ENCODE data around the gene KATNAL1. TPM values are rescaled to one million over a fixed set of nuclear protein-coding genes. Genes with fewer than 3 reads are reported as not detected.

The KATNAL1 gene
- total RNA-seq, 1 donor from 2014 or later = 42.0 TPM

DNA sequence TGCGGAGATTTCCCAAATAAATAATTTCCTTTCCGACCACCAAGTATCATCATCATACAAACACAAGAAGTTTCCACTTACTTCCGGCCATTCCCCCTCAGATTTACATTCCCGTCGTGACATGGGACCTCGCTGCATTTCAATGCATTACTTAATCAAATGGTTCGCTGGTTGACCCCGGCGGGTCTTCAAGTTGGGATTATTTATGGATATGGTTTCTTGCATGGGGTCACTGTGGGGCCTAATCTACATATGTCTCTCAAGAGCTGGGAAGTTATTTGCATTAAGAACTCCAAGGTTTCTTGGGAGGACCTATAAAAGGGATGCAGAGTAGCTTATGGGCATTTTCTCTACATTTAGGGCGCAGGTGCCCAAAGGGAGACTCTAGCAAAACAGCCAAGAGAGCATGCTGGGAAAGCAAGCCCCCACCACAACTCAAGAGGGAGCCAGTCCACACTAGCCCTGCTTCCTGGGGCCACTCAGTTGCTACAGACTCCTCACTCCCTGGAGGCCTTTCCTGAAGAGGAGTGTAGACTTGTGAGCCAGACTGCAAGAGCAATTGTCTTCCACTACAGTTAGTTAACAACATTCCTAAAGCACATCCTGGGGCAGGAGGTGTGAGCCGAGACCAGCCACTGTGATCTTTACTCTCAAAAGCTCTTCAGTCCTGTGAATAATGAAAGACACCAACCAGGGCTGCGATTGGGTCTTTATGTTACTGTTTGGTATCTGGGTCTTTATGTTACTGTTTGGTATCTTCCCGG, 125.3 kb downstream of the KATNAL1 start:
- H3K79me2 ChIP-seq (ENCODE audit: insufficient read depth, low read length) = no peaks in the 10 kb centered on the region
- H3K27ac ChIP-seq (ENCODE audit: low read depth, low read length) = no peak overlapping the region
- H3K27me3 ChIP-seq (ENCODE audit: insufficient read depth, low read length) = no peaks in the 10 kb centered on the region
- FAIRE-seq (no peak), DNase-seq (ENCODE audit: low read depth) (no peak)
- no peak overlapping the region for H3K4me2 ChIP-seq (ENCODE audit: low read length)
- Mint-ChIP-seq H3K9me3 (ENCODE audit: unreplicated experiment) (peaks cover 3% of the 10 kb centered on the region), H3K36me3 (ENCODE audit: low read depth, unreplicated experiment) (no peaks in the 10 kb centered on the region), H3K27ac (ENCODE audit: unreplicated experiment) (no peak overlapping the region), H3K4me1 (ENCODE audit: low read depth, unreplicated experiment) (no peaks in the 10 kb centered on the region), H3K27me3 (ENCODE audit: low read depth, unreplicated experiment) (peaks cover 12% of the 10 kb centered on the region), H3K4me3 (ENCODE audit: unreplicated experiment) (no peak overlapping the region)
- TF ChIP-seq, protein P1, sequence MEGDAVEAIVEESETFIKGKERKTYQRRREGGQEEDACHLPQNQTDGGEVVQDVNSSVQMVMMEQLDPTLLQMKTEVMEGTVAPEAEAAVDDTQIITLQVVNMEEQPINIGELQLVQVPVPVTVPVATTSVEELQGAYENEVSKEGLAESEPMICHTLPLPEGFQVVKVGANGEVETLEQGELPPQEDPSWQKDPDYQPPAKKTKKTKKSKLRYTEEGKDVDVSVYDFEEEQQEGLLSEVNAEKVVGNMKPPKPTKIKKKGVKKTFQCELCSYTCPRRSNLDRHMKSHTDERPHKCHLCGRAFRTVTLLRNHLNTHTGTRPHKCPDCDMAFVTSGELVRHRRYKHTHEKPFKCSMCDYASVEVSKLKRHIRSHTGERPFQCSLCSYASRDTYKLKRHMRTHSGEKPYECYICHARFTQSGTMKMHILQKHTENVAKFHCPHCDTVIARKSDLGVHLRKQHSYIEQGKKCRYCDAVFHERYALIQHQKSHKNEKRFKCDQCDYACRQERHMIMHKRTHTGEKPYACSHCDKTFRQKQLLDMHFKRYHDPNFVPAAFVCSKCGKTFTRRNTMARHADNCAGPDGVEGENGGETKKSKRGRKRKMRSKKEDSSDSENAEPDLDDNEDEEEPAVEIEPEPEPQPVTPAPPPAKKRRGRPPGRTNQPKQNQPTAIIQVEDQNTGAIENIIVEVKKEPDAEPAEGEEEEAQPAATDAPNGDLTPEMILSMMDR (IDR thresholded peaks at IDR 0.05; ENCODE audit: insufficient read depth, low read depth, low read length) = no peak
- TF ChIP-seq EZH2 (IDR thresholded peaks at IDR 0.05; ENCODE audit: insufficient read depth, low read length) = no peak
- H3K36me3 ChIP-seq (ENCODE audit: insufficient read depth, low read length) = no peaks in the 10 kb centered on the region
- H4K20me1 ChIP-seq (ENCODE audit: insufficient read depth, low read length) = no peaks in the 10 kb centered on the region
- no peaks in the 10 kb centered on the region for H3K9me3 ChIP-seq (ENCODE audit: insufficient read depth, low read depth, low read length)
- no peak overlapping the region for H3K9ac ChIP-seq (ENCODE audit: low read length)
- H2AFZ ChIP-seq (ENCODE audit: low read depth, low read length) = no peak overlapping the region
- no peak overlapping the region for H3K4me3 ChIP-seq (ENCODE audit: insufficient read depth, low read depth, low read length)
- no peaks in the 10 kb centered on the region for H3K4me1 ChIP-seq (ENCODE audit: insufficient read depth, low read length)

DNA sequence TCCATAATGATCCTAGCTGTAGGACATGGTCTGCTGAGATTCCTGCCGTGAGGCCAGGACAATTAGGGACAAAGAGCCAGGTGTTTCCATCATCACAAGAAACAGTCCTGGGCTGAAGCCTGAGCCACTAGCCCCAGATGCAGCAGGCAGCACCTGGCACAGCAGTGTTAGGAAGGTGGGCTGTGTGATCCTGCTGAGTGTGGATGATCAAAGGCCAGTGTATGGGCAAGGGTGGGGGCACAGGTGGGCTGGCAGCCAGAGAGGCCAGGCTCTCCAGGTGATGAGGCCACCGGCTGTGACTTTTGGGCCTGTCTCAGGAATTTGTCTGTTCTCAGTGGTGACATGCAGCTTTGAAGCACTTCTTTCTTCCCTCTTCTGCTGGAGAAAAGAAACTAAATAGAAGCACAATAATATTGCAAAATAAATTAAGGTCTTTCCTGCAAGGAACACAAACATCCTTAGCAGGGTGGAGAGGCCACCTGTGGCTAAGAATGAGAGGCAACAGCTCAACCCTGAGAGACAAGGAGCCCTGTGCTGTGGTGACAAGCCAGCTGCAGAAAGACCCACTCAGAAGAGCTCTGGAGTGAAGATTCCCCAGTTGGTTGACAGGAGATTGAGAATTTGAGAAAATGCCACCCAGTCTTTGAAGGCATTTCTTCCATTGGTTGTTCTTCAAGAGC, 127.6 kb downstream of the KATNAL1 start:
- H3K4me1 Mint-ChIP-seq (ENCODE audit: low read depth, unreplicated experiment) = no peaks in the 10 kb centered on the region
- DNase-seq (ENCODE audit: low read depth) = no peak
- H3K79me2 ChIP-seq (ENCODE audit: insufficient read depth, low read length) = no peaks in the 10 kb centered on the region
- no peaks in the 10 kb centered on the region for H4K20me1 ChIP-seq (ENCODE audit: insufficient read depth, low read length)
- no peak overlapping the region for H3K27ac ChIP-seq (ENCODE audit: low read depth, low read length)
- no peak overlapping the region for H3K4me2 ChIP-seq (ENCODE audit: low read length)
- no peaks in the 10 kb centered on the region for H3K27me3 ChIP-seq (ENCODE audit: insufficient read depth, low read length)
- no peak overlapping the region for H2AFZ ChIP-seq (ENCODE audit: low read depth, low read length)
- H3K4me3 Mint-ChIP-seq (ENCODE audit: unreplicated experiment) = no peak overlapping the region
- no peak for FAIRE-seq
- H3K9me3 ChIP-seq (ENCODE audit: insufficient read depth, low read depth, low read length) = no peaks in the 10 kb centered on the region
- H3K4me3 ChIP-seq (ENCODE audit: insufficient read depth, low read depth, low read length) = no peak overlapping the region
- no peak overlapping the region for H3K9ac ChIP-seq (ENCODE audit: low read length)
- peaks cover 12% of the 10 kb centered on the region for H3K27me3 Mint-ChIP-seq (ENCODE audit: low read depth, unreplicated experiment)
- H3K4me1 ChIP-seq (ENCODE audit: insufficient read depth, low read length) = no peaks in the 10 kb centered on the region
- peaks cover 3% of the 10 kb centered on the region for H3K9me3 Mint-ChIP-seq (ENCODE audit: unreplicated experiment)
- no peaks in the 10 kb centered on the region for H3K36me3 ChIP-seq (ENCODE audit: insufficient read depth, low read length)
- TF ChIP-seq, protein P1 (IDR thresholded peaks at IDR 0.05; ENCODE audit: insufficient read depth, low read depth, low read length) = no peak
- TF ChIP-seq EZH2 (IDR thresholded peaks at IDR 0.05; ENCODE audit: insufficient read depth, low read length) = no peak
- H3K27ac Mint-ChIP-seq (ENCODE audit: unreplicated experiment) = no peak overlapping the region
- H3K36me3 Mint-ChIP-seq (ENCODE audit: low read depth, unreplicated experiment) = no peaks in the 10 kb centered on the region

DNA sequence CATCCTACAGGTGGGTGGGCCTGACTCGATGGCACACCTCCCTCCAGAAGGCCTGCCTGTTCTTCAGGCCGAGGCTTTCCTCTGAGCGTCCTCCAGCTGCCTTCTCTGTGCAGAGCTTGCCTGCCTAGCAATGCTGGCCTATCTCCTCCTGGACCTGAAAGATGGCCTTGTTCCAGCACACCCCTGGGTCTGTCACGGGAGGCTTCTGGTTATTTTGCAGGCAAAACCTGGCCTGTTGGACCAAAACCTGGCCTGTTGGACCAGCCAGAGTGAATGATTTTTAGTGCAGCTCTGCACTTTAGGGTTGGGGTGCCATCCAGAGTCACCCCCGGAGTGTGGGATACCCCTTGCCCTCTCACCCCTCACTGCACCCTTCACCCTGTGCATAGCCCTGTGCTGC, 128.4 kb downstream of the KATNAL1 start:
- H2AFZ ChIP-seq (ENCODE audit: low read depth, low read length) = no peak overlapping the region
- peaks cover 3% of the 10 kb centered on the region for H3K9me3 Mint-ChIP-seq (ENCODE audit: unreplicated experiment)
- H4K20me1 ChIP-seq (ENCODE audit: insufficient read depth, low read length) = no peaks in the 10 kb centered on the region
- H3K4me2 ChIP-seq (ENCODE audit: low read length) = no peak overlapping the region
- H3K4me3 Mint-ChIP-seq (ENCODE audit: unreplicated experiment) = no peak overlapping the region
- H3K27me3 Mint-ChIP-seq (ENCODE audit: low read depth, unreplicated experiment) = peaks cover 12% of the 10 kb centered on the region
- DNase-seq (ENCODE audit: low read depth) (no peak), FAIRE-seq (no peak)
- H3K4me3 ChIP-seq (ENCODE audit: insufficient read depth, low read depth, low read length) = no peak overlapping the region
- H3K27ac Mint-ChIP-seq (ENCODE audit: unreplicated experiment) = no peak overlapping the region
- H3K36me3 ChIP-seq (ENCODE audit: insufficient read depth, low read length) = no peaks in the 10 kb centered on the region
- H3K27ac ChIP-seq (ENCODE audit: low read depth, low read length) = no peak overlapping the region
- no peaks in the 10 kb centered on the region for H3K79me2 ChIP-seq (ENCODE audit: insufficient read depth, low read length)
- no peak for TF ChIP-seq EZH2 (IDR thresholded peaks at IDR 0.05; ENCODE audit: insufficient read depth, low read length)
- TF ChIP-seq, protein P1 (IDR thresholded peaks at IDR 0.05; ENCODE audit: insufficient read depth, low read depth, low read length) = no peak
- H3K36me3 Mint-ChIP-seq (ENCODE audit: low read depth, unreplicated experiment) = no peaks in the 10 kb centered on the region
- H3K4me1 Mint-ChIP-seq (ENCODE audit: low read depth, unreplicated experiment) = no peaks in the 10 kb centered on the region
- H3K9me3 ChIP-seq (ENCODE audit: insufficient read depth, low read depth, low read length) = no peaks in the 10 kb centered on the region
- no peaks in the 10 kb centered on the region for H3K4me1 ChIP-seq (ENCODE audit: insufficient read depth, low read length)
- H3K27me3 ChIP-seq (ENCODE audit: insufficient read depth, low read length) = no peaks in the 10 kb centered on the region
- no peak overlapping the region for H3K9ac ChIP-seq (ENCODE audit: low read length)
